Fibroblast of lung (primary cell): ENCODE measurements around the gene ECI1. TPM values are rescaled to one million over a fixed set of nuclear protein-coding genes. Genes with fewer than 3 reads are reported as not detected.

Experiments used
- DNase-seq, 2 donors: peaks; one replicate each; pipeline versions ENCODE4 v3.0.0 to v3.0.0-alpha.2; 2010; ENCODE audit warnings: low read depth in 2 of 2
- H2AFZ ChIP-seq: 2 replicates; pipeline ENCODE4 v1.5.1; 2012; ENCODE audit warnings: low read length, control low read depth, inconsistent platforms
- H3K27ac ChIP-seq: 2 replicates; pipeline ENCODE4 v1.5.1; 2011; ENCODE audit warnings: low read length, control low read depth; ENCODE audit not compliant: insufficient read depth
- H3K27me3 ChIP-seq: 2 replicates; pipeline ENCODE4 v1.5.1; 2011; ENCODE audit warnings: mild to moderate bottlenecking, low read length; ENCODE audit not compliant: control insufficient read depth, insufficient read depth
- H3K36me3 ChIP-seq: 2 replicates; pipeline ENCODE4 v1.5.1; 2011; ENCODE audit warnings: low read length; ENCODE audit not compliant: control insufficient read depth, insufficient read depth
- H3K4me1 ChIP-seq: 2 replicates; pipeline ENCODE4 v1.5.1; 2011; ENCODE audit warnings: low read length; ENCODE audit not compliant: control insufficient read depth, insufficient read depth; ENCODE audit errors: extremely low read depth
- H3K4me2 ChIP-seq: 2 replicates; pipeline ENCODE4 v1.5.1; 2011; ENCODE audit warnings: low read length, control low read depth; ENCODE audit not compliant: insufficient read depth; ENCODE audit errors: extremely low read depth
- H3K4me3 ChIP-seq, 4 experiments: fragments of 200-600 bp in 1 of 4; sonication (generic) in 1 of 4; replicated peaks in 1 of 4; 2 replicates each; pipeline ENCODE4 v1.5.1; 2011 to 2016; ENCODE audit warnings: low read length in 4 of 4, low read depth in 3 of 4, mild to moderate bottlenecking in 3 of 4, control low read depth in 2 of 4, inconsistent platforms in 1 of 4, mixed read lengths in 1 of 4; ENCODE audit not compliant: insufficient read depth in 1 of 4; ENCODE audit errors: control extremely low read depth in 1 of 4
- H3K79me2 ChIP-seq: 2 replicates; pipeline ENCODE4 v1.5.1; 2012; ENCODE audit warnings: mild to moderate bottlenecking, low read length, inconsistent platforms; ENCODE audit not compliant: control insufficient read depth, insufficient read depth
- H3K9ac ChIP-seq: 2 replicates; pipeline ENCODE4 v1.5.1; 2011; ENCODE audit warnings: mild to moderate bottlenecking, low read length, control low read depth; ENCODE audit not compliant: insufficient read depth
- H3K9me3 ChIP-seq: 2 replicates; pipeline ENCODE4 v1.5.1; 2012; ENCODE audit warnings: low read depth, low read length; ENCODE audit not compliant: control insufficient read depth, insufficient read depth
- H4K20me1 ChIP-seq: 2 replicates; pipeline ENCODE4 v1.5.1; 2011; ENCODE audit warnings: low read length; ENCODE audit not compliant: control insufficient read depth, insufficient read depth; ENCODE audit errors: extremely low read depth
- EZH2 ChIP-seq: IDR thresholded peaks from 2 replicates; pipeline ENCODE4 v1.5.1; 2012; ENCODE audit warnings: low read length, control low read depth, mild to moderate bottlenecking; ENCODE audit errors: missing control alignments
- polyA plus RNA-seq, 2 donors: library from polyadenylated mRNA; depleted of rRNA in 1 of 2; stranded (reverse) in 1 of 2; unstranded in 1 of 2; fragments of >200 nt; gene quantifications; 2 replicates each; pipeline ENCODE4 v1.2.1, GENCODE V29; 2011 to 2012; ENCODE audit warnings: missing spikeins in 1 of 2
- total RNA-seq: library from RNA; depleted of rRNA; stranded (reverse); fragments of >200 nt; gene quantifications from 2 replicates; pipeline ENCODE4 v1.2.1, GENCODE V29; 2014
- TF ChIP-seq, protein P1 (sequence below), 2 donors: IDR thresholded peaks in 1 of 2; conservative IDR thresholded peaks in 1 of 2; 1 replicate in 1 of 2; 2 replicates in 1 of 2; pipeline ENCODE4 v1.5.1; 2011 to 2012; ENCODE audit warnings: low read length in 2 of 2, control low read depth in 1 of 2, inconsistent platforms in 1 of 2, low read depth in 1 of 2, mild to moderate bottlenecking in 1 of 2

ECI1 gene
- total and polyA plus RNA-seq, 2 donors (not counting 1 experiment from before 2014, with no cell fraction given): 18.8 to 35.8 TPM

- TF ChIP-seq, protein P1, sequence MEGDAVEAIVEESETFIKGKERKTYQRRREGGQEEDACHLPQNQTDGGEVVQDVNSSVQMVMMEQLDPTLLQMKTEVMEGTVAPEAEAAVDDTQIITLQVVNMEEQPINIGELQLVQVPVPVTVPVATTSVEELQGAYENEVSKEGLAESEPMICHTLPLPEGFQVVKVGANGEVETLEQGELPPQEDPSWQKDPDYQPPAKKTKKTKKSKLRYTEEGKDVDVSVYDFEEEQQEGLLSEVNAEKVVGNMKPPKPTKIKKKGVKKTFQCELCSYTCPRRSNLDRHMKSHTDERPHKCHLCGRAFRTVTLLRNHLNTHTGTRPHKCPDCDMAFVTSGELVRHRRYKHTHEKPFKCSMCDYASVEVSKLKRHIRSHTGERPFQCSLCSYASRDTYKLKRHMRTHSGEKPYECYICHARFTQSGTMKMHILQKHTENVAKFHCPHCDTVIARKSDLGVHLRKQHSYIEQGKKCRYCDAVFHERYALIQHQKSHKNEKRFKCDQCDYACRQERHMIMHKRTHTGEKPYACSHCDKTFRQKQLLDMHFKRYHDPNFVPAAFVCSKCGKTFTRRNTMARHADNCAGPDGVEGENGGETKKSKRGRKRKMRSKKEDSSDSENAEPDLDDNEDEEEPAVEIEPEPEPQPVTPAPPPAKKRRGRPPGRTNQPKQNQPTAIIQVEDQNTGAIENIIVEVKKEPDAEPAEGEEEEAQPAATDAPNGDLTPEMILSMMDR (conservative IDR thresholded peaks at IDR 0.05 in 1 of 2, IDR thresholded peaks at IDR 0.05 in 1 of 2; ENCODE audit: low read depth in 1 of 2, low read length in 2 of 2): no peak
- TF ChIP-seq EZH2: no peak
- H3K27me3 ChIP-seq: peaks cover 45% of the 10 kb centered on the region
Measured at GRCh38 chr16:2198283-2198682, 53.1 kb downstream of the ECI1 start.

DNA sequence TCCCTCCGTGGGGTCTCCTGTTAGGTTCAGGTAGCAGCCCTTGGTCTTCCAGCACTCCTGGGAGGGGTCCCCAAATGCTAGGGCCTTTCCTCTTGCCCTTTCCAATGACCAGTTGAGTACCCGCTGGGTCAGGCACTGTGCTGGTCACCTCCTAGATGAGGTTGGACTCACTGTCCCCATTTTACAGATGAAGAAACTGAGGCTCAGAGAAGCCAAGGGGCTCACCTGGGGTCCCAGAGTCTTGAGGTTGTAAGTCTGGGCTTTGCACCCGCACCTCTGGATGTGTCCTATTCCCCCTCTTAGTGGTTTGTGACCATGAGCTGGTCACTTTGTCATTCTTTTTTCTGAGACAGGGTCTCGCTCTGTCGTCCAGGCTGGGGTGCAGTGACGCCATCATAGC lies 53.6 kb downstream of the ECI1 start:
- Histone ChIP-seq H3K4me2 (no peak overlapping the region), H3K9ac (no peak overlapping the region), H3K27ac (no peak overlapping the region), H3K79me2 (no peaks in the 10 kb centered on the region), H3K4me1 (no peaks in the 10 kb centered on the region), H3K27me3 (peaks cover 45% of the 10 kb centered on the region), H4K20me1 (no peaks in the 10 kb centered on the region), H3K4me3 (no peak overlapping the region), H3K36me3 (no peaks in the 10 kb centered on the region), H2AFZ (no peak overlapping the region), H3K9me3 (no peaks in the 10 kb centered on the region)
- DNase-seq: no peak
- TF ChIP-seq EZH2: no peak
- TF ChIP-seq, protein P1 (conservative IDR thresholded peaks at IDR 0.05 in 1 of 2, IDR thresholded peaks at IDR 0.05 in 1 of 2; ENCODE audit: low read depth in 1 of 2, low read length in 2 of 2): no peak

More at GRCh38 chr16:2198283-2198682, 53.1 kb downstream of the ECI1 start:
- H4K20me1 ChIP-seq: no peaks in the 10 kb centered on the region
- no peak overlapping the region for H3K4me2 ChIP-seq
- no peaks in the 10 kb centered on the region for H3K79me2 ChIP-seq
- no peaks in the 10 kb centered on the region for H3K4me1 ChIP-seq
- no peak overlapping the region for H2AFZ ChIP-seq
- H3K9me3 ChIP-seq: no peaks in the 10 kb centered on the region
- H3K27ac ChIP-seq: no peak overlapping the region
- H3K36me3 ChIP-seq: no peaks in the 10 kb centered on the region
- no peak for DNase-seq
- H3K9ac ChIP-seq: no peak overlapping the region
- no peak overlapping the region for H3K4me3 ChIP-seq

- Histone ChIP-seq H2AFZ (no peak overlapping the region), H4K20me1 (no peaks in the 10 kb centered on the region), H3K27ac (no peak overlapping the region), H3K9ac (no peak overlapping the region), H3K9me3 (no peaks in the 10 kb centered on the region), H3K79me2 (no peaks in the 10 kb centered on the region), H3K4me1 (no peaks in the 10 kb centered on the region), H3K36me3 (no peaks in the 10 kb centered on the region), H3K4me2 (no peak overlapping the region), H3K27me3 (peaks cover 45% of the 10 kb centered on the region), H3K4me3 (no peak overlapping the region)
- DNase-seq: no peak
- TF ChIP-seq, protein P1 (conservative IDR thresholded peaks at IDR 0.05 in 1 of 2, IDR thresholded peaks at IDR 0.05 in 1 of 2; ENCODE audit: low read depth in 1 of 2, low read length in 2 of 2): no peak
- peak; percentile 59 for TF ChIP-seq EZH2
Measured at GRCh38 chr16:2196981-2197511, 54.3 kb downstream of the ECI1 start.
